PC-3 (cell line): ENCODE results near the gene GATA2.

Experiments used
- CTCF ChIP-seq: fragments of 300-600 bp; sonication (generic); conservative IDR thresholded peaks from 2 replicates; pipeline ENCODE4 v1.5.1; 2017; ENCODE audit warnings: antibody characterized with exemption, low read depth, mild to moderate bottlenecking, low read length
- EZH2phosphoT487 ChIP-seq: fragments of 300-600 bp; sonication (generic); IDR thresholded peaks from 2 replicates; pipeline ENCODE4 v1.6.1; 2018; ENCODE audit warnings: mild to moderate bottlenecking, antibody characterized with exemption, low read length, borderline replicate concordance

GRCh38 chr3:128488636-128488990 is 4.4 kb downstream of the GATA2 start:
- TF ChIP-seq CTCF: no peak
- TF ChIP-seq EZH2phosphoT487: no peak
